BLaER1 (cell line): Measurements from ENCODE around the gene TMEM89.

Experiments
- H3K27ac ChIP-seq: shearing (Covaris generic); formaldehyde crosslinking; 2 replicates; pipeline ENCODE4 v1.8.1; 2022
- H3K27me3 ChIP-seq: shearing (Covaris generic); formaldehyde crosslinking; 2 replicates; pipeline ENCODE4 v1.8.1; 2022
- H3K36me3 ChIP-seq: shearing (Covaris generic); formaldehyde crosslinking; 2 replicates; pipeline ENCODE4 v1.8.1; 2022
- H3K4me1 ChIP-seq: shearing (Covaris generic); formaldehyde crosslinking; 2 replicates; pipeline ENCODE4 v1.8.1; 2022
- H3K4me2 ChIP-seq: shearing (Covaris generic); formaldehyde crosslinking; 2 replicates; pipeline ENCODE4 v1.8.1; 2022
- H3K4me3 ChIP-seq: shearing (Covaris generic); formaldehyde crosslinking; 2 replicates; pipeline ENCODE4 v1.8.1; 2022
- H3K9ac ChIP-seq: shearing (Covaris generic); formaldehyde crosslinking; 2 replicates; pipeline ENCODE4 v1.8.1; 2022
- H3K9me3 ChIP-seq: shearing (Covaris generic); formaldehyde crosslinking; 2 replicates; pipeline ENCODE4 v1.8.1; 2022
- H4K20me1 ChIP-seq: shearing (Covaris generic); formaldehyde crosslinking; 2 replicates; pipeline ENCODE4 v1.8.1; 2022
- Cebpa-rat ChIP-seq: shearing (Covaris generic); IDR thresholded peaks from 2 replicates; pipeline ENCODE4 v1.8.1; 2022

TMEM89 gene

DNA sequence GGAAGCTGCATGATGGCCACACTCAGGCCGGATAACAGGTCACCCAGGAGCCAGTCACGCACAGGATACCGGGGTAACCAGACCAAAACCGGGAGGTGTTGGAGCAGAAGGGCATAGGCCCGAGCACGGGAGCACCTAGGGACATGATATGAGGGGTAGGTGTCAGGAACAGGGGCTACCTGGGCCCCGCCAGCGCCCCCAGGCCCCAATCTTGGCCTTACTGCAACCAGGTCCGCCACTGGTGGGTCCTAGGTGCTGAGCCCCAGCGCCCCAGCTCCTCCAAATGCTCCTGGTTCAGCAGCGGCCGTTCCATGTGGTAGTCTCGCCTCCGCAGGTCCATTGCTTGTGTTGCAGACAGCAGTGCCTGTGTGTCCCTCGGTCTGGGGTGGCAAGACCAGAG is 11.7 kb upstream of the TMEM89 start:
- Histone ChIP-seq H3K9ac (peak overlapping the region; percentile 34; the same call in 1 of the 2 replicates), H3K27ac (no peak overlapping the region), H3K27me3 (no peaks in the 10 kb centered on the region), H3K4me2 (no peak overlapping the region), H3K9me3 (no peaks in the 10 kb centered on the region), H3K4me3 (no peak overlapping the region), H3K36me3 (peaks cover 55% of the 10 kb centered on the region), H4K20me1 (peaks cover 16% of the 10 kb centered on the region), H3K4me1 (peaks cover 33% of the 10 kb centered on the region)
- TF ChIP-seq Cebpa-rat = no peak

DNA sequence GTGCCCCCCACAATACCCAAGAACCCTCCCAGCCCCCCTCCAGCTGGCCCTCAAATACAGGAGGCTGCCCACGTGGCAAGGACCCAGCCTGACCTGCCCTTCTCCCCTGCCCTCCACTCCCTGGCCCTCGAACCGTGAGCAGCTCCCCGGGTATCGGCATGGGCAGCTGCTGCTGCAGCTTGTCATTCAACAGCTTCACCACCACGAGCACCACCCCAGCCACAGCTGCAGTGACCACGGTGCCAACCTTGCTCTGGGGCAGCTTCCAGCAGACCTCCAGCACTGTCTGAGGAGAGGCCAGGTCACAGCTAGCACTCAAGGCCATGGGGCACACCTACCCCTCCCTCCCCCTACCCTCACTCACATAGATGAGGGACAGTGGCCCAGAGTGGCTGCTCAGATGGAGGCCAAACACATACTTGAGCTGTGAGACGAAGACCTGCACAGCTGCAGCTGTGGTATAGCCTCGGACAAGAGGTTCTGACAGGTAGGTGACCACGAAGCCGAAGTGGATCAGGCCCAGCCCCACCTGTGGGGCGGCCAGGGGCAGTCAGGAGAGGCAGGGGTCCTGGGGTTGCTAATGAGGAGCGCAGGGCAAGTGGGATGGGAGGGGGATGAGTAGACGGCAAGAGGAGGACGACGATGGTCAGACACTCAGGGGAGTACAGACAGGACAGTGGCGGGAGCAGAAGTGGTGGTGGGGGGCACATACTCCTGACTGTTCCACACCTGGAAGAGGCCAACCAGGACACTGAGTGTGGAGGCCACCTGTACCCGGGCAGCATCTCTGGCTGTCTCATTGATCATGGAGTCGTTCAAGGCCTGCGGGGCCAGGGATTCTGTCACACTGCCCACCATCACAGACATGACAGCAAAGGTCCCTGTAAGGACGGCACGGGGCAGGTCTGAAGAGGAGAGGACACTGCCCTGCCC is 10.2 kb upstream of the TMEM89 start:
- Histone ChIP-seq H4K20me1 (peaks cover 16% of the 10 kb centered on the region), H3K9me3 (no peaks in the 10 kb centered on the region), H3K9ac (no peak overlapping the region), H3K36me3 (peaks cover 70% of the 10 kb centered on the region), H3K4me2 (no peak overlapping the region), H3K27ac (no peak overlapping the region), H3K4me3 (no peak overlapping the region), H3K27me3 (no peaks in the 10 kb centered on the region), H3K4me1 (peaks cover 26% of the 10 kb centered on the region)
- no peak for TF ChIP-seq Cebpa-rat

DNA sequence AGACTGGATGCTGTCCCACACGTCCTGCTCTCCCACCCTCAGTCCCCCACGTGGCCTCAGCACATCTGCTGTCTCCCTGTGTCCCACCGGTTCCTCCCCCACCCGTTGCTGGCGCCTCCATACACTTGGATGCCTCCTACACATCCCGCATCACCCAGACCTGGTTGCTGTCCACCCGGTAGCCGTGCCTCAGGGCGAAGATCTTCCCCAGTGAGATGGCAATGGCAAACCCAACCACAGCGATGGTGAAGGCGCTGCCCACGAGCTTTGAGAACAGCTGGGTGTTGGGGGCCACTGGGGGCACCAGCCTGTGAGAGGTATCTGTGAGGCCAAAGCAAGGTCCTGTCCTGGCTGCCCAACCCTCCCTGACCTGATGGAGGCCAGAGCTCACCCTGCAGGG is 9.3 kb upstream of the TMEM89 start:
- H3K27me3 ChIP-seq = no peaks in the 10 kb centered on the region
- H3K9me3 ChIP-seq = no peaks in the 10 kb centered on the region
- H3K9ac ChIP-seq = no peak overlapping the region
- no peak overlapping the region for H3K4me3 ChIP-seq
- peaks cover 16% of the 10 kb centered on the region for H4K20me1 ChIP-seq
- no peak for TF ChIP-seq Cebpa-rat
- no peak overlapping the region for H3K4me2 ChIP-seq
- peaks cover 79% of the 10 kb centered on the region for H3K36me3 ChIP-seq
- H3K27ac ChIP-seq = no peak overlapping the region
- H3K4me1 ChIP-seq = peaks cover 16% of the 10 kb centered on the region

DNA sequence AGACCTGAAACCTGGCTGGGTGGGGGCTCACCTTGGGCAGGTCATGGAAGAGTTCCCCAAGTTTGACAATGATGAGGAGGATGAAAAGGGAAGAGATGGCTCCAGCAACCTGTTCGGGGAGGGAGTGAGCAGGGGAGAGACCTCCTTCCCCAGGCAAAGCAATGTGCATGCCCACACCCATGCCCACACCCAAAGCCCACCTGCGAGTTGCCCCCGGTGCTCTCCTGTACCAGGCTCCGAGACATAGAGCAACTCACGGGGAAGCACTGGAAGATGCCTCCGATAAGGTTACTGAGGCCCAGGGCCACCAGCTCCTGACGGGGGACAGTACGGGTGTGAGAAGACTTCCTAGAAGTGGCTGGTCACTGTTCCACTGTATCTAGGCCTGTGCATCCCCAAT is 8.8 kb upstream of the TMEM89 start:
- Histone ChIP-seq H3K27ac (no peak overlapping the region), H4K20me1 (peaks cover 16% of the 10 kb centered on the region), H3K36me3 (peaks cover 83% of the 10 kb centered on the region), H3K4me2 (no peak overlapping the region), H3K9me3 (no peaks in the 10 kb centered on the region), H3K9ac (no peak overlapping the region), H3K4me3 (no peak overlapping the region), H3K4me1 (peaks cover 15% of the 10 kb centered on the region), H3K27me3 (no peaks in the 10 kb centered on the region)
- TF ChIP-seq Cebpa-rat = no peak

DNA sequence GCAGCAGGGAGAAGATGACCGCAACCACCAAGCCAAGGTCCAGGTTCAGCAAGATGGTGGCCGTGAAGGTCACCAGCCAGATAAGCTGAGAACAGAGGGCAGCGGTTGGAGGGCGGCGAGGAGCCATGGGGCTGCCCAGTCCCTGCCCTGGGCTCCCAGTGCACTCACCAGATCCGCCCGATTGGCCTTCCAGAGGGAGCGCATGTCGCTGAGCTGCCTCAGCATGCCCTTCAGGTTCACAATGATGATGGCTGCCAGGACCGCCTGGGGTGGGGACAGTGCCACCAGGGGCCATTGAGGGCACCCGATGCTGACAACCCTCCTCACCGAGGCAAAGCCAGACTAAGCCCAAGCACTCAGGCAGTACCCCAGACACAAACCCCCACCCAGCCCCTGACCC is 8.3 kb upstream of the TMEM89 start:
- Histone ChIP-seq H3K4me2 (no peak overlapping the region), H3K36me3 (peaks cover 89% of the 10 kb centered on the region), H3K4me3 (no peak overlapping the region), H3K9me3 (no peaks in the 10 kb centered on the region), H3K9ac (no peak overlapping the region), H3K4me1 (peaks cover 15% of the 10 kb centered on the region), H4K20me1 (peaks cover 16% of the 10 kb centered on the region), H3K27ac (no peak overlapping the region), H3K27me3 (no peaks in the 10 kb centered on the region)
- no peak for TF ChIP-seq Cebpa-rat

DNA sequence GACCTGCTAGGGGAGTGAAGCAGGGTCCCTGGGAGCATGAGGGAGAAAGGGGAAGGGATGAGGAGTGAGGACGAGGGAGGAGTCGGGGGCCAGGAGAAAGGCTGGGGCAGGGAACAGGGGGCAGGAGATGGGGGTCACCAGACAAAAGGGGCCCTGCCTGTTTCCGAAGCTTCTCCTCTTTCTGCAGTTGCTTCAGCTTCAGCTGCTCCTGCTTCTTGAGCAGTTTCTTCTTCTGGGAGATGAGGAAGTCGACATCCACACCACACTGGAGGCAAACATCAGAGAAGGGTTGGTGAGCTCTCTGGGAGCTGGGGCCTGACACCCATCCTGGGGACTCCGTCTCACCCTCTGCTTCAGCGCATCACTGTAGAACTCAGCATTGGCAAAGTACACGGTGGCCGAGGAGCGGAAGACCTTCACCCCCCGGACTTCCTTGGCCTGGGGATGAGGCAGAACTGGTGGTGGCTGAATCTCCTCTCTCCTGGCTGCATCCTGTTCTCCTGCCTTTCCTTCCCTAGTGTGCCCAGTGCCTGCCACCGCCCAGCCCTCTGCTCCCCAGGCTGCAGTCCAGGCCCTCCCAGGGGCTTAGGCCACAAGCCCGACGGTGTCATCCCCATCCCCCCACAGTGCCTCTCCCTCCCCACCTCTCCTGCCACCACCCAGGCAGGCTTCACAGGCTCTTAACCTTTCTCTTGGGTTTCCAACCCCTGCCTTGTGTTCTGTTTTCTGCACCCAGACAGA is 6.9 kb upstream of the TMEM89 start:
- no peaks in the 10 kb centered on the region for H3K27me3 ChIP-seq
- H3K36me3 ChIP-seq = peaks cover 96% of the 10 kb centered on the region
- peaks cover 2% of the 10 kb centered on the region; the same call in 1 of the 2 replicates for H3K4me1 ChIP-seq
- no peak overlapping the region for H3K4me2 ChIP-seq
- no peak for TF ChIP-seq Cebpa-rat
- H3K9ac ChIP-seq = no peak overlapping the region
- H4K20me1 ChIP-seq = peaks cover 4% of the 10 kb centered on the region; the same call in 1 of the 2 replicates
- H3K9me3 ChIP-seq = no peaks in the 10 kb centered on the region
- H3K4me3 ChIP-seq = no peak overlapping the region
- H3K27ac ChIP-seq = no peak overlapping the region

DNA sequence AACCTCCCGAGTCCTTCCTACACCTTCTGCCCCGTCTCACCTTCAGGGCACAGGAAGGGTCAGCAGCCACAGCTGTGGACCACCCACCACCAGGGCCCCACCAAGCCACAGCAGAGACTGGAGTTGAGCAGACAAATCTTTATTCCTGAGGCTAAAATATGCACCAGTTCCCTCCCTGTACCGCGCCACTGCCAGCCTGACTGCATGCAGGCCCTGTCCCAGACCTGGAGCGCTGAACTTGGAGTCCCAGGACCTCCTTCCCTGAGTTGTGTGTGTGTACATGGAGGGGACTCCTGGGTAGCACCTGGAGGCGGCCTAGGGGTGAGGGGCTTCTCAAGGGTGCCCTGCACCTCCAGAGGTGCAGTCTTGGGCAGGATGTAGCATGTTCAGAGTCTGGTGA is 4.0 kb upstream of the TMEM89 start:
- Histone ChIP-seq H3K9ac (no peak overlapping the region), H3K27me3 (no peaks in the 10 kb centered on the region), H3K9me3 (no peaks in the 10 kb centered on the region), H3K36me3 (peaks cover 82% of the 10 kb centered on the region), H3K4me1 (no peaks in the 10 kb centered on the region), H3K4me2 (no peak overlapping the region), H4K20me1 (no peaks in the 10 kb centered on the region), H3K4me3 (no peak overlapping the region), H3K27ac (no peak overlapping the region)
- no peak for TF ChIP-seq Cebpa-rat

DNA sequence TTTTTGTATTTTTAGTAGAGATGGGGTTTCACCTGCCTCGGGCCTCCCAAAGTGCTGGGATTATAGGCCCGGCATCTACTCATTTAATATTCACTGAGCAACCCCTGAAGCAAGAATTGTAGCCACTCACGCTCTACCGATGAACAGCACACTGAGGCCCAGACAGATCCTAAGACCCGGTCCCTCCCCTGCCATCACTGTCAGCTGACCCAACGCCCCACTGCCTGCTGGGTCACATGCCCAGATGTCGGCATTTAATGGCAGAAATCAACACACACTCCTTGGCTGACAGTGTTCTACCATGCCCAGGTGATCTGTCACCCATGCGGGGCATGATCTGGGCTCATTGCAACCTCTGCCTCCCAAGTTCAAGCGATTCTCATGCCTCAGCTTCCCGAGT is 3.2 kb upstream of the TMEM89 start:
- Histone ChIP-seq H3K27me3 (no peaks in the 10 kb centered on the region), H3K27ac (no peak overlapping the region), H3K4me3 (no peak overlapping the region), H3K9me3 (no peaks in the 10 kb centered on the region), H3K36me3 (peaks cover 81% of the 10 kb centered on the region), H3K4me1 (no peaks in the 10 kb centered on the region), H3K9ac (0 out of 2 replicates have a peak overlapping the region, but pooled peaks have one; percentile 41), H3K4me2 (no peak overlapping the region), H4K20me1 (no peaks in the 10 kb centered on the region)
- TF ChIP-seq Cebpa-rat = no peak

DNA sequence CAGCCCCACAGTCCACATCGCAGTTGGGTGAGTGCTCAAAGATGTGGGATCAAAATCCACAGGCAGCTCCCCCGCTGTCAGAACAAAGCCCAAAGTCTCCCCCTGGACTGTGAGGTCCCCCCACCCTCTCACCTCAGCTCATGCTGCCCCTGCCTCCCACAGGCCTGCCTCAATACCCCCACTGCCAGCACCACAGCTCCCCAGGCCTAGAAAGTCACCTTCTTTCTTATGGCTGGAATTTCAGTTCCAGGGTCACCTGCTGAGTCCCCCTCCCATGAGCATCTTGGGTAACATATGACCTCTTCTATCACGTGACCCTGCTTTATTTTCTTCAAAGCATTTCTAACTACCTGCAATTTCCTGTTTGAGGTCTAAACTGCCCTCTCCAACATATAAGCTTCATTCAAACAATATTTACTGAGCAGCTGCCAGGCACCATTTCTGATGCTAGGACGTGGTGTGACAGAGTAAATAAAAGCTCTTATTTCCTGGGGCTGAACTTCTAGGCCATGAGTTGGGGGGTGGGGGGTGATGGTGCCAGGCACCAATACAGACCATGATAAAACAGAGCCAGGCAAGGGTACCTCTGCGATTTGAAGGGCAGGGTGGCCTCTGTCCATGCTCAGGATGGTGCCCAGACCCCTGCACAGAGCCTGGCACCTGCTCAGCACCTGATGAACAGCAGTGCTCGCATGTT is 2.4 kb upstream of the TMEM89 start:
- Histone ChIP-seq H3K27me3 (no peaks in the 10 kb centered on the region), H3K4me3 (no peak overlapping the region), H3K9ac (0 out of 2 replicates have a peak overlapping the region, but pooled peaks have one; percentile 41), H4K20me1 (no peaks in the 10 kb centered on the region), H3K27ac (no peak overlapping the region), H3K36me3 (peaks cover 79% of the 10 kb centered on the region), H3K9me3 (no peaks in the 10 kb centered on the region), H3K4me2 (no peak overlapping the region), H3K4me1 (no peaks in the 10 kb centered on the region)
- TF ChIP-seq Cebpa-rat = no peak
